GM23248 (cell line): ENCODE measurements around the gene KRTAP2-3. TPM values are rescaled to one million over a fixed set of nuclear protein-coding genes. Genes with fewer than 3 reads are reported as not detected.
"Not testable (repeated sequence)": the region's sequence is repeated elsewhere in the genome, so short reads cannot be mapped to it uniquely, and the experiment has no call there.

Experiments
- DNase-seq: peaks from one replicate; pipeline ENCODE4 v3.0.0-alpha.2; 2015
- H2AFZ ChIP-seq: fragments of 200-600 bp; sonication (generic); 2 replicates; pipeline ENCODE4 v1.6.1; 2016; ENCODE audit warnings: antibody characterized with exemption
- H3F3A ChIP-seq: fragments of 200-600 bp; sonication (generic); 2 replicates; pipeline ENCODE4 v1.6.1; 2016; ENCODE audit warnings: mild to moderate bottlenecking, antibody characterized with exemption, mixed run types; ENCODE audit not compliant: insufficient read depth
- H3K27ac ChIP-seq: fragments of 200-600 bp; sonication (generic); 2 replicates; pipeline ENCODE4 v1.5.1; 2016; ENCODE audit warnings: mild to moderate bottlenecking
- H3K27me3 ChIP-seq: fragments of 200-600 bp; sonication (generic); replicated peaks from 2 replicates; pipeline ENCODE4 v1.6.1; 2016; ENCODE audit warnings: mild to moderate bottlenecking; ENCODE audit not compliant: insufficient read depth
- H3K36me3 ChIP-seq: fragments of 200-600 bp; sonication (generic); 2 replicates; pipeline ENCODE4 v1.6.1; 2016; ENCODE audit warnings: low read depth, mild to moderate bottlenecking
- H3K4me1 ChIP-seq: fragments of 200-600 bp; sonication (generic); 2 replicates; pipeline ENCODE4 v1.6.1; 2016; ENCODE audit warnings: mild to moderate bottlenecking; ENCODE audit not compliant: insufficient read depth
- H3K4me2 ChIP-seq: fragments of 200-600 bp; sonication (generic); one replicate; pipeline ENCODE4 v1.6.1; 2016; ENCODE audit warnings: mild to moderate bottlenecking; ENCODE audit not compliant: unreplicated experiment
- H3K4me3 ChIP-seq: fragments of 200-600 bp; sonication (generic); 2 replicates; pipeline ENCODE4 v1.5.1; 2016; ENCODE audit warnings: mild to moderate bottlenecking
- H3K79me2 ChIP-seq: fragments of 200-600 bp; sonication (generic); 2 replicates; pipeline ENCODE4 v1.6.1; 2016; ENCODE audit warnings: mild to moderate bottlenecking; ENCODE audit not compliant: insufficient read depth
- H3K9ac ChIP-seq: fragments of 200-600 bp; sonication (generic); 2 replicates; pipeline ENCODE4 v1.6.1; 2016; ENCODE audit warnings: mild to moderate bottlenecking
- H3K9me2 ChIP-seq: fragments of 200-600 bp; sonication (generic); 2 replicates; pipeline ENCODE4 v1.6.1; 2016; ENCODE audit warnings: mixed run types, mild to moderate bottlenecking, moderate library complexity; ENCODE audit not compliant: insufficient read depth
- H3K9me3 ChIP-seq: fragments of 200-600 bp; sonication (generic); one replicate; pipeline ENCODE4 v1.6.1; 2017; ENCODE audit warnings: low read depth
- H4K20me1 ChIP-seq: fragments of 200-600 bp; sonication (generic); 2 replicates; pipeline ENCODE4 v1.6.0; 2016; ENCODE audit not compliant: insufficient read depth
- EZH2 ChIP-seq: fragments of 200-600 bp; sonication (generic); IDR thresholded peaks from 2 replicates; pipeline ENCODE4 v1.6.1; 2018; ENCODE audit warnings: antibody characterized with exemption, mild to moderate bottlenecking; ENCODE audit not compliant: insufficient read depth, poor library complexity, severe bottlenecking
- EZH2phosphoT487 ChIP-seq: fragments of 200-600 bp; sonication (generic); IDR thresholded peaks from 2 replicates; pipeline ENCODE4 v1.6.1; 2018; ENCODE audit warnings: antibody characterized with exemption, moderate library complexity, mild to moderate bottlenecking, low read depth; ENCODE audit not compliant: insufficient read depth
- WGBS, 2 experiments: methylation state at CpG; one replicate each; pipeline ENCODE4 v1.1.6; 2015 to 2017; ENCODE audit warnings: low lambda C conversion rate in 2 of 2, low coverage in 1 of 2; ENCODE audit errors: missing lambda C conversion rate in 2 of 2; 5-methylcytosine and 5-hydroxymethylcytosine counted together
- in situ Hi-C: fragments of 300-500 bp; cut with MboI; formaldehyde crosslinking; loops from 2 replicates; pipeline ENCODE4 v1.15.0; 2020
- polyA plus RNA-seq: library from polyadenylated mRNA; unstranded; fragments of >200 nt; fragmentation: Nextera tagmentation; extraction: Ambion mirVana; gene quantifications from 2 replicates; pipeline ENCODE4 v1.2.1, GENCODE V29; 2016
- total RNA-seq: library from RNA; depleted of rRNA; stranded (reverse); fragments of >200 nt; shearing (Covaris generic); gene quantifications from 2 replicates; pipeline ENCODE4 v1.2.3, GENCODE V29; 2014; rRNA removed

KRTAP2-3 gene, protein sequence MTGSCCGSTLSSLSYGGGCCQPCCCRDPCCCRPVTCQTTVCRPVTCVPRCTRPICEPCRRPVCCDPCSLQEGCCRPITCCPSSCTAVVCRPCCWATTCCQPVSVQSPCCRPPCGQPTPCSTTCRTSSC
- total RNA-seq (0.38 and 13.4 TPM in 2 replicates), polyA plus RNA-seq (54.3 and 55.2 TPM in 2 replicates)

DNA sequence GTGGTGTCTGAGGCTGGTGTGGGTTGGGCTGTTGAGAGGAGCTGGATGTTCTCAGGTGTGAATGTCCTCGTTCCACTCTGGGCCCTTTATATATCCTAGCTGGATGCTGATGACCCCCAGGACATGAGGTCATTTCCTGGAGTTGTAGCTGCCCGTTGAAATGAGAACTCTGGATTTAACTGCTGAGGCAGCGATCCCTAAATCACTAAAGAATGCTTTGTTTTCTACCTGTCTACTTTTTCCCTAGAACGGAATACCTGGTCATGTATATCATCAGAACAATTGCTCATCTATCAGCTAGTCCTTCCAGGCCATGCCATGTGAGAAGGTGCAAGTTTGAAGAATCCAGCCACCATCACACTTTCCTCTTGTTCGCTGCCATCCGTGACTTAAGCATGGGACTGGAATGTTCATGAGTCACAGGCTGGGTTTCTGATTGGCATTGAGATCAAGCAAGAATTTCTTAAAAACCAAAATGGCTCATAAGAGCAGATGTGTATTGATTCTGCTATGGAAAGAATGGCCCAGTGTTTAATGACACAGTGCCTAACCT is at the start of gene KRTAP2-3:
TSS of gene KRTAP2-3 (minus strand) at position 63 of the 553 bp plus-strand sequence. CDS start 64 bp downstream, outside the sequence.
- 25% methylated on average over 6 of the region's 6 CpGs for WGBS, 2 experiments
- Histone ChIP-seq H3K4me2 (peak within 1 kb of the TSS; percentile 29), H2AFZ (no peak within 1 kb of the TSS)

DNA sequence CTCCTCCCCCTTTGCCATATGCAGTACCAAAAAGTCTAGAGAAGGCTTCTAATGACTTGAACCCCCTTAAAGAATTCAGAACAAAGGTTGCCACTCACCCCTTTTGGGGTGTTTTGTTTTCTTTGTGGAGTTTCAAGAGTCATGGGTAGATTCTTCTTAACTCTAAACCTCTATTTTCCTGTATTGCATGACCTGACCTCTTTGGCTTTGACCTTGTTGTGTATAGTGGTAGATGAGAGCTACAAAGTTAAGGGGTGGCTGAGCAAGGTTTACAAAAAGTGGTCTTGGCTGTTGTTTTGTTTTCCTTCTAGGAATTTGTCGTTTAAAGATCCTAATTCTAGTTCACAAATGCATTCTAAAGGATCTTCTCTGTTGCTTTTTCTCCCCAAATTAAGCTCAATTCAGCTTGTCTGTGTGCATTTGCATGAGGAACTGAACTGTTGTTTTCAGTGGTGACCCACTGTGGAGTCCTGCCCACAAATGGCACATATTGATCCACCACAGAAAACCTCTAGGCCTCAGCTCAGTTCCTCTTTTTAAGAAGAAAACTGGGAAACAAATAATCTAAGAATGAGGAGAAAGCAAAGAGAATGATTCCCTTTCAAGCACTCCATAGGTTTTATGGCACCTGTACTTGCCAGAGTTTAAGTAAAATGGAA is 48.9 kb upstream of the KRTAP2-3 start:
- H3K36me3 ChIP-seq, H3K4me2 ChIP-seq, DNase-seq, in situ Hi-C loops, H3K79me2 ChIP-seq, H3K9me2 ChIP-seq, H4K20me1 ChIP-seq, H3K27me3 ChIP-seq, H3K27ac ChIP-seq, H3K9ac ChIP-seq, H3K9me3 ChIP-seq, H2AFZ ChIP-seq: not testable (repeated sequence)
- Histone ChIP-seq H3F3A (peaks cover 19% of the 10 kb centered on the region), H3K4me1 (peaks cover 22% of the 10 kb centered on the region), H3K4me3 (peak overlapping the region; percentile 31; the same call in 1 of the 2 replicates)
- WGBS, 2 experiments: 47 to 50% methylated on average over 1 of the region's 1 CpG

More for the DNA sequence above, at the start of gene KRTAP2-3:
- DNase-seq: peak; percentile 97
- Histone ChIP-seq H3K4me3 (no peak within 1 kb of the TSS), H3K9me3 (no peaks in the 10 kb centered on the region), H3F3A (peaks cover 65% of the 10 kb centered on the region), H3K9me2 (no peaks in the 10 kb centered on the region), H4K20me1 (no peaks in the 10 kb centered on the region), H3K79me2 (no peaks in the 10 kb centered on the region), H3K9ac (peak within 1 kb of the TSS; percentile 46), H3K4me1 (peaks cover 50% of the 10 kb centered on the region), H3K27ac (peak within 1 kb of the TSS; percentile 85), H3K36me3 (no peaks in the 10 kb centered on the region), H3K27me3 (no peaks in the 10 kb centered on the region)
- in situ Hi-C loops: no loop called here
- TF ChIP-seq EZH2 (no peak), EZH2phosphoT487 (no peak)

DNA sequence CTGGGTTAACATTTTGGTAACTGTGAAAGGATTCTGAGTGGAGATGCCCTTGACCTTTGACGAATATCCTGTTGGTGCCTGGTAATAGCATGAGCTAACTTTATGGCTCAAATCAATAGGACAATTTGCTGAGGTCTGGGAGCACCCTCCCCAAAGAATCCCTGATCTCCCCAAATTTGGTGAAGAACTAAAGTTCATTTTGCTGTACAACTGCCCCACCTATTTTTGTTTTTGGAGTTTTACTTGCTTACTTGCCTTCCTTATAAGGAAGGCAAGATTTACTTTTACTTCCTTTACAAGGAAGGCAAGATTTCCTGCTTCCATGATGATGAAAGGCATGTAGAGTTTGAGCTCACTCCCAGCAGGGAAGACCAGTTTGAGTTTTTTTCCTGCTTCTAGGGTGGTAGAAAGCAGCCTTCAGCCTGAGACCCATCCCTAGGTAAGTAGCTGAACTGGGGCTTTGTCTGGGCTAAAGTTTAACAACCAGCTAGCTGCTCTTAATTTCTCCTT is 48.1 kb upstream of the KRTAP2-3 start:
- no peak for TF ChIP-seq EZH2phosphoT487
- no peak for TF ChIP-seq EZH2
- in situ Hi-C loops: no loop called here
- H3K9me2 ChIP-seq: 0 out of 2 replicates have a peak, but pooled peaks cover 7% of the 10 kb centered on the region
- peaks cover 28% of the 10 kb centered on the region for H3K4me1 ChIP-seq
- H3K27ac ChIP-seq: no peak overlapping the region
- no peak overlapping the region for H3K4me2 ChIP-seq
- no peaks in the 10 kb centered on the region for H3K27me3 ChIP-seq
- H3F3A ChIP-seq: peaks cover 27% of the 10 kb centered on the region
- peak overlapping the region; percentile 31; the same call in 1 of the 2 replicates for H3K4me3 ChIP-seq
- 64 to 67% methylated on average over 1 of the region's 1 CpG for WGBS, 2 experiments
- no peak overlapping the region for H3K9ac ChIP-seq
- DNase-seq: no peak
- H2AFZ ChIP-seq: 0 out of 2 replicates have a peak overlapping the region, but pooled peaks have one; percentile 7
- no peaks in the 10 kb centered on the region for H3K79me2 ChIP-seq
- H4K20me1 ChIP-seq: no peaks in the 10 kb centered on the region
- no peaks in the 10 kb centered on the region for H3K9me3 ChIP-seq
- H3K36me3 ChIP-seq: peaks cover 7% of the 10 kb centered on the region; the same call in 1 of the 2 replicates

DNA sequence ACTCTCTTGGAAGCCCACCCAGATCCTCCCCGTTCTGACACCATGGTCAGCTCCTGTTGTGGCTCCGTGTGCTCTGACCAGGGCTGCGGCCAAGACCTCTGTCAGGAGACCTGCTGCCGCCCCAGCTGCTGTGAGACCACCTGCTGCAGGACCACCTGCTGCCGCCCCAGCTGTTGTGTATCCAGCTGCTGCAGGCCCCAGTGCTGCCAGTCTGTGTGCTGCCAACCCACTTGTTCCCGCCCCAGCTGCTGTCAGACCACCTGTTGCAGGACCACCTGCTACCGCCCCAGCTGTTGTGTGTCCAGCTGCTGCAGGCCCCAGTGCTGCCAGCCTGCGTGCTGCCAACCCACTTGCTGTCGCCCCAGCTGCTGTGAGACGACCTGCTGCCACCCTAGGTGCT is 45.4 kb upstream of the KRTAP2-3 start, which contains the start of gene KRTAP4-9:
TSS of gene KRTAP4-9 (plus strand) at position 43 of the 400 bp plus-strand sequence. CDS start at position 43, 0 bp downstream.
- 74 to 79% methylated on average over 9 to 10 of the region's 10 CpGs for WGBS, 2 experiments
- H3K27ac ChIP-seq: peak within 1 kb of the TSS; percentile 72
- H3K36me3 ChIP-seq, H3K9ac ChIP-seq, H4K20me1 ChIP-seq, DNase-seq, H3K79me2 ChIP-seq, H2AFZ ChIP-seq, H3K9me3 ChIP-seq, in situ Hi-C loops, H3K4me3 ChIP-seq, H3K9me2 ChIP-seq, H3K27me3 ChIP-seq: not testable (repeated sequence)
- H3K4me2 ChIP-seq: peak within 1 kb of the TSS; percentile 55
- peaks cover 33% of the 10 kb centered on the region for H3F3A ChIP-seq
- H3K4me1 ChIP-seq: peaks cover 30% of the 10 kb centered on the region

DNA sequence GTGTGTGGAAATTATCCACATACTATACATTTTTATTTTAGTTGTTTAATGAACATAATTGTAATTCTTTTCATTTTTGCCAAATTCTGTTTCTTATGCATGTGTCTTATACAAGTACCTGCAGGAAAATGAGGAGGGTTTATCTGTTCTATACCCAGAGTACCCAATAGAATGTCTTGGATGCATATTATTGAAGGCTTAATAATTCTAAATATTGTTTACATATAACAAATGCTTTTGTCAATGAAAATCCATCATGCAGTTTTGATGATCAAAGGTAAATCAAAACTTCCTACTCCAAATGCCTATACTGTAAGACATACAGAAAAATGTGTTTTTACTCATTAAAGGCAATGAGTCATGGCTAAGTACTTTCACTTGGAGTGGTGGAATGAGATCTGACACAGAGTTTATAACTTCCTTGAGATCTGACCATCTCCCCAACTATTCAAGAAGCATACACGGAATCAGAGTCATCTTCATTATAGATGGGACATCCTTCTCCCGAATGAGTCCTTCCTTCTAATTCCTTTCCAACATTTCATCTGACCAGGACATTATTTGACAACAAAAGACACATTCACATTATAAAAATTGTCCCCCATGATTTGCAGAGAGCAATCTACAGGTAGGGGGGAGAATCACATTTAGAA is 44.6 kb upstream of the KRTAP2-3 start:
- Histone ChIP-seq H3K27ac (peak overlapping the region; percentile 72), H3K4me1 (peaks cover 37% of the 10 kb centered on the region), H3F3A (peaks cover 42% of the 10 kb centered on the region), H3K4me2 (peak overlapping the region; percentile 55)
- H4K20me1 ChIP-seq, H2AFZ ChIP-seq, H3K9me2 ChIP-seq, H3K27me3 ChIP-seq, H3K4me3 ChIP-seq, in situ Hi-C loops, H3K9me3 ChIP-seq, H3K9ac ChIP-seq, H3K36me3 ChIP-seq, H3K79me2 ChIP-seq: not testable (repeated sequence)
- DNase-seq: peak; percentile 74
- WGBS, 2 experiments: 0% methylated on average over 2 of the region's 2 CpGs
